Measurements from ENCODE around the gene SLC44A1.

Gene SLC44A1

GRCh38 chr9:105331755-105332154 is 87.3 kb downstream of the SLC44A1 start:
- DNase-seq (ENCODE audit: low read depth in 1 of 2, low spot score in 1 of 2) = no peak

- DNase-seq (ENCODE audit: low read depth in 1 of 2, low spot score in 1 of 2) = no peak
Observed at GRCh38 chr9:105332471-105332870, 88.0 kb downstream of the SLC44A1 start.

GRCh38 chr9:105333076-105333475 is 88.6 kb downstream of the SLC44A1 start:
- no peak for DNase-seq (ENCODE audit: low read depth in 1 of 2, low spot score in 1 of 2)

GRCh38 chr9:105333811-105334210 is 89.4 kb downstream of the SLC44A1 start:
- DNase-seq (ENCODE audit: low read depth in 1 of 2, low spot score in 1 of 2) = no peak

GRCh38 chr9:105338308-105338707 is 93.9 kb downstream of the SLC44A1 start:
- no peak for DNase-seq (ENCODE audit: low read depth in 1 of 2, low spot score in 1 of 2)

GRCh38 chr9:105339849-105340248 is 95.4 kb downstream of the SLC44A1 start:
- DNase-seq (ENCODE audit: low read depth in 1 of 2, low spot score in 1 of 2) = no peak

- no peak for DNase-seq (ENCODE audit: low read depth in 1 of 2, low spot score in 1 of 2)
Observed at GRCh38 chr9:105341434-105342146, 97.1 kb downstream of the SLC44A1 start.

- DNase-seq (ENCODE audit: low read depth in 1 of 2, low spot score in 1 of 2) = no peak
Observed at GRCh38 chr9:105342147-105342505, 97.7 kb downstream of the SLC44A1 start.

- no peak for DNase-seq (ENCODE audit: low read depth in 1 of 2, low spot score in 1 of 2)
Observed at GRCh38 chr9:105344283-105344682, 99.8 kb downstream of the SLC44A1 start.

GRCh38 chr9:105345626-105346025 is 101.2 kb downstream of the SLC44A1 start:
- DNase-seq (ENCODE audit: low read depth in 1 of 2, low spot score in 1 of 2) = no peak

- no peak for DNase-seq (ENCODE audit: low read depth in 1 of 2, low spot score in 1 of 2)
Observed at GRCh38 chr9:105346273-105346672, 101.8 kb downstream of the SLC44A1 start.

GRCh38 chr9:105354448-105354847 is 110.0 kb downstream of the SLC44A1 start:
- DNase-seq (ENCODE audit: low read depth in 1 of 2, low spot score in 1 of 2) = no peak

GRCh38 chr9:105355781-105356180 is 111.3 kb downstream of the SLC44A1 start:
- no peak for DNase-seq (ENCODE audit: low read depth in 1 of 2, low spot score in 1 of 2)

GRCh38 chr9:105357937-105358336 is 113.5 kb downstream of the SLC44A1 start:
- DNase-seq (ENCODE audit: low read depth in 1 of 2, low spot score in 1 of 2) = no peak

- DNase-seq (ENCODE audit: low read depth in 1 of 2, low spot score in 1 of 2) = no peak
Observed at GRCh38 chr9:105359892-105360291, 115.4 kb downstream of the SLC44A1 start.

- no peak for DNase-seq (ENCODE audit: low read depth in 1 of 2, low spot score in 1 of 2)
Observed at GRCh38 chr9:105360344-105360743, 115.9 kb downstream of the SLC44A1 start.

GRCh38 chr9:105361873-105362272 is 117.4 kb downstream of the SLC44A1 start:
- DNase-seq (ENCODE audit: low read depth in 1 of 2, low spot score in 1 of 2) = no peak

GRCh38 chr9:105362470-105362869 is 118.0 kb downstream of the SLC44A1 start:
- no peak for DNase-seq (ENCODE audit: low read depth in 1 of 2, low spot score in 1 of 2)

GRCh38 chr9:105363837-105364236 is 119.4 kb downstream of the SLC44A1 start:
- no peak for DNase-seq (ENCODE audit: low read depth in 1 of 2, low spot score in 1 of 2)

GRCh38 chr9:105369911-105370310 is 125.5 kb downstream of the SLC44A1 start:
- DNase-seq (ENCODE audit: low read depth in 1 of 2, low spot score in 1 of 2) = no peak

- no peak for DNase-seq (ENCODE audit: low read depth in 1 of 2, low spot score in 1 of 2)
Observed at GRCh38 chr9:105373723-105374122, 129.3 kb downstream of the SLC44A1 start.

- no peak for DNase-seq (ENCODE audit: low read depth in 1 of 2, low spot score in 1 of 2)
Observed at GRCh38 chr9:105375323-105375722, 130.9 kb downstream of the SLC44A1 start.

GRCh38 chr9:105376893-105377292 is 132.4 kb downstream of the SLC44A1 start:
- DNase-seq (ENCODE audit: low read depth in 1 of 2, low spot score in 1 of 2) = no peak
